Trophoblast cell (in vitro differentiated cells and primary cell): ENCODE results near the gene TAAR9.

Experiments
- DNase-seq, 2 donors: peaks; one replicate each; pipeline ENCODE4 v3.0.0-alpha.2; 2016
- H2AFZ ChIP-seq: 2 replicates; pipeline ENCODE4 v1.6.1; 2013; ENCODE audit warnings: low read length, moderate library complexity, mild to moderate bottlenecking; ENCODE audit not compliant: insufficient read depth, poor library complexity
- H2AK5ac ChIP-seq: 2 replicates; pipeline ENCODE4 v1.6.1; 2013; ENCODE audit warnings: mild to moderate bottlenecking, low read length
- H2BK120ac ChIP-seq: 2 replicates; pipeline ENCODE4 v1.6.1; 2013; ENCODE audit warnings: low read length, mild to moderate bottlenecking, moderate library complexity; ENCODE audit not compliant: insufficient read depth, poor library complexity
- H2BK12ac ChIP-seq: 2 replicates; pipeline ENCODE4 v1.6.1; 2013; ENCODE audit warnings: mild to moderate bottlenecking, low read length, moderate library complexity
- H2BK5ac ChIP-seq: 2 replicates; pipeline ENCODE4 v1.6.1; 2013; ENCODE audit warnings: low read length, low read depth, moderate library complexity, mild to moderate bottlenecking; ENCODE audit not compliant: poor library complexity
- H3K14ac ChIP-seq: 2 replicates; pipeline ENCODE4 v1.6.1; 2013; ENCODE audit warnings: mild to moderate bottlenecking, low read length
- H3K18ac ChIP-seq: 2 replicates; pipeline ENCODE4 v1.6.1; 2013; ENCODE audit warnings: mild to moderate bottlenecking, low read length
- H3K23ac ChIP-seq: 2 replicates; pipeline ENCODE4 v1.6.1; 2013; ENCODE audit warnings: low read length
- H3K27ac ChIP-seq: 2 replicates; pipeline ENCODE4 v1.5.1; 2013; ENCODE audit warnings: low read depth, mild to moderate bottlenecking, inconsistent platforms, low read length, moderate library complexity
- H3K27me3 ChIP-seq: 2 replicates; pipeline ENCODE4 v1.6.1; 2013; ENCODE audit warnings: inconsistent platforms, mild to moderate bottlenecking, low read length, moderate library complexity; ENCODE audit not compliant: insufficient read depth
- H3K36me3 ChIP-seq, 2 experiments: 1 replicate in 1 of 2; 2 replicates in 1 of 2; pipeline ENCODE4 v1.6.1; 2013; ENCODE audit warnings: low read length in 2 of 2, mild to moderate bottlenecking in 2 of 2, moderate library complexity in 1 of 2; ENCODE audit not compliant: insufficient read depth in 2 of 2, control insufficient read depth in 1 of 2
- H3K4ac ChIP-seq: 2 replicates; pipeline ENCODE4 v1.6.1; 2013; ENCODE audit warnings: low read depth, mild to moderate bottlenecking, low read length, moderate library complexity
- H3K4me1 ChIP-seq, 2 experiments: 1 replicate in 1 of 2; 2 replicates in 1 of 2; pipeline ENCODE4 v1.6.1; 2013; ENCODE audit warnings: low read length in 2 of 2, mild to moderate bottlenecking in 2 of 2, moderate library complexity in 1 of 2; ENCODE audit not compliant: insufficient read depth in 2 of 2, control insufficient read depth in 1 of 2
- H3K4me2 ChIP-seq: 2 replicates; pipeline ENCODE4 v1.6.1; 2013; ENCODE audit warnings: inconsistent platforms, mild to moderate bottlenecking, low read length, moderate library complexity
- H3K4me3 ChIP-seq: 2 replicates; pipeline ENCODE4 v1.5.1; 2013; ENCODE audit warnings: mild to moderate bottlenecking, low read depth, low read length, inconsistent platforms
- H3K79me1 ChIP-seq: one replicate; pipeline ENCODE4 v1.6.1; 2013; ENCODE audit warnings: low read length
- H3K79me2 ChIP-seq: 2 replicates; pipeline ENCODE4 v1.6.1; 2013; ENCODE audit warnings: low read length, mild to moderate bottlenecking; ENCODE audit not compliant: control insufficient read depth, insufficient read depth, poor library complexity
- H3K9ac ChIP-seq: 2 replicates; pipeline ENCODE4 v1.6.1; 2013; ENCODE audit warnings: mild to moderate bottlenecking, low read length
- H3K9me3 ChIP-seq: 2 replicates; pipeline ENCODE4 v1.6.1; 2013; ENCODE audit warnings: low read depth, mild to moderate bottlenecking, control low read depth, inconsistent platforms, low read length; ENCODE audit not compliant: insufficient read depth
- H4K12ac ChIP-seq: 2 replicates; pipeline ENCODE4 v1.6.1; 2013; ENCODE audit warnings: low read depth, mild to moderate bottlenecking, low read length, moderate library complexity
- H4K8ac ChIP-seq: 2 replicates; pipeline ENCODE4 v1.6.1; 2013; ENCODE audit warnings: low read depth, mild to moderate bottlenecking, low read length, moderate library complexity
- H4K91ac ChIP-seq: one replicate; pipeline ENCODE4 v1.6.1; 2013; ENCODE audit warnings: low read depth, mild to moderate bottlenecking, low read length, moderate library complexity
- WGBS: extraction: QIAGEN DNeasy Blood & Tissue Kit; methylation state at CpG from one replicate; pipeline ENCODE4 v1.1.7; 2013; ENCODE audit warnings: missing lambda C conversion rate; ENCODE audit not compliant: insufficient read length, insufficient coverage; ENCODE audit errors: extremely low coverage; 5-methylcytosine and 5-hydroxymethylcytosine counted together

TAAR9 gene

DNA sequence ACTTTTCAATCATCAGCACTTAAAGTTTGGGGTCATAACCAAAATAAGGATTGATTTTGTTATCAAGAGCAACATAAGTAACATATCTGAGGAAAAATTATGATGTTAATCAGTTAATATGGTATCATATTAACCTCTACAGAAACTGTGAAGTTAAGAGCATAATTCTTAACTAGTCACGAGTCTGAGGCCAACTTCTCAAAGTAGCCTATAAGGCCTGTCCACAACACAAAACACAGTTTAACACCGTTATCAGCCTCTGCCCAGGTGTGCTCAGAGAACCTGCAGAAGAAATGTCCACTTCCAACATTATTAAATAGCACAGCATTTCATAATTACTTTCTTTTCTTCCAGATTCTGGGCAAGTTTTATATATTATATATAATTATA is 26.3 kb upstream of the TAAR9 start:
- no peak overlapping the region for H2AFZ ChIP-seq
- H3K4me2 ChIP-seq, result peak overlapping the region; percentile 60
- no peak overlapping the region for H3K18ac ChIP-seq
- H4K12ac ChIP-seq, result no peak overlapping the region
- H3K14ac ChIP-seq, result no peak overlapping the region
- H4K8ac ChIP-seq, result no peak overlapping the region
- H2BK12ac ChIP-seq, result no peak overlapping the region
- H3K9me3 ChIP-seq, result no peaks in the 10 kb centered on the region
- peaks cover 2% of the 10 kb centered on the region in 2 experiments for H3K36me3 ChIP-seq
- H3K79me1 ChIP-seq, result peaks cover 6% of the 10 kb centered on the region
- no peak overlapping the region for H3K9ac ChIP-seq
- no CpG with 5 or more reads among the region's 2 CpGs for WGBS
- no peak overlapping the region for H3K27ac ChIP-seq
- DNase-seq, result peak in 1 of 2 donors; percentile 24
- H3K4me1 ChIP-seq, result peaks cover 0 to 2% of the 10 kb centered on the region in 2 experiments
- peaks cover 4% of the 10 kb centered on the region for H3K79me2 ChIP-seq
- no peak overlapping the region for H3K4me3 ChIP-seq
- no peaks in the 10 kb centered on the region for H3K27me3 ChIP-seq
- no peak overlapping the region for H2AK5ac ChIP-seq
- H2BK120ac ChIP-seq, result no peak overlapping the region
- H2BK5ac ChIP-seq, result no peak overlapping the region
- H3K4ac ChIP-seq, result no peak overlapping the region
- no peak overlapping the region for H3K23ac ChIP-seq
- H4K91ac ChIP-seq, result no peak overlapping the region

GRCh38 chr6:132512342-132512637 is 25.8 kb upstream of the TAAR9 start:
- H2AFZ ChIP-seq, result peak overlapping the region; percentile 90

DNA sequence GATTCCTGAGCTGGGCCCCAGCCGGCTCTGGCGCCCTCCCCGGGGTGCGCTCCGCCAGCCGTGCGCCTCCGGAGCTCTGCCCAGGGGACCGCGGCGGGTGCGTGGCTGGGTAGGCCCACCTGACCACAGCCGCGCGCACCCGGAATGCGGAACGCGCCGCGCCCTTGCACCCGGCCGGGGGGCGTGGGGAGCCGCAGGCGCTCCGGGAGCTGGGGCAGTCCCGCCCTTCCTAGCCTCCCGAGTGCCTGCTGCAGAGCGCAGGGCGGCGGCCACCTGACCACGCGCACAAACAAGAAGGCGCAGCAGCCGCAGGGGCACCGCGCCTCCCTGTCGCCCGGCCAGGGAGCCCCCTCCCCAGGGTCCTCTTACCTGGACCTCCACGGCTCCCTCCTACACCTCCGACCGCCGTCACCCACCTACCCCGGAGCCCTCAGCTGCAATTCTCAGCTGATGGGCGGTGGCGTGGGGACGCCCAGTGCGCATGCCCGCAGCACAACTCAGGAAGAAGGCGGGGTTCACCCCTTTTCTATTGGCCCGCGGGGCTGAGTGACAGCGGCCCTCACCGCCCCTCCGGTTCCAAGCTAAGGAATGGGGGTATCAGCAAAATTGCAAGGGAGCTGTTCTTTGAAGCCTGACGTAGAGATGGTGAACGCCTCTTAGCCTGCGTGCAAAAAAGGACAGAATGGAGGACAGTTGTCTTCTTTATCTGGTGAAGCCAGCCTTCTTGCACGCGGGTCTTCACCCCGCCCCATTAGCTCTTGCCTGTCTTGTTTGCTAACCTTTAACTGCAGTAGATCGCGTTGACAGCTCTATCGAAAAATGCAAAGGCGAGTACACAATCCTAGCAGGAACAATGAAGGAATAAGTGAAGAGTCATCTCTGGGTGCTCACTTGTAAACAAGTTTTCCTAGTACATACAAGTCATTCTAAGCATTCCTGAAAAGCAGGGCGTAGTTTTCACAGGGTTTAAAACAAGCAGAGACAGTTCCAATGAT is 25.1 kb upstream of the TAAR9 start, which contains the start of gene STX7:
STX7 (minus strand) TSS at position 479 of the 995 bp plus-strand sequence. CDS start 9,586 bp downstream, outside the sequence.
- DNase-seq, result peak; percentile 89 to 96
- H3K79me1 ChIP-seq, result peaks cover 6% of the 10 kb centered on the region
- peak within 1 kb of the TSS; percentile 92 for H3K9ac ChIP-seq
- peak within 1 kb of the TSS; percentile 82 for H3K14ac ChIP-seq
- H4K91ac ChIP-seq, result peak within 1 kb of the TSS; percentile 83
- peaks cover 4% of the 10 kb centered on the region for H3K79me2 ChIP-seq
- H2BK120ac ChIP-seq, result peak within 1 kb of the TSS; percentile 65
- H3K27ac ChIP-seq, result peak within 1 kb of the TSS; percentile 68
- H3K4ac ChIP-seq, result peak within 1 kb of the TSS; percentile 73
- peak within 1 kb of the TSS; percentile 93 for H3K4me3 ChIP-seq
- H3K18ac ChIP-seq, result peak within 1 kb of the TSS; percentile 88
- H4K12ac ChIP-seq, result peak within 1 kb of the TSS; percentile 40
- H2BK12ac ChIP-seq, result no peak within 1 kb of the TSS
- peak within 1 kb of the TSS; percentile 90 for H2AFZ ChIP-seq
- H4K8ac ChIP-seq, result peak within 1 kb of the TSS; percentile 83
- H3K9me3 ChIP-seq, result no peaks in the 10 kb centered on the region
- no peak within 1 kb of the TSS for H3K23ac ChIP-seq
- peaks cover 0 to 2% of the 10 kb centered on the region in 2 experiments for H3K4me1 ChIP-seq
- H3K4me2 ChIP-seq, result peak within 1 kb of the TSS; percentile 96
- WGBS, result no CpG with 5 or more reads among the region's 67 CpGs
- H2BK5ac ChIP-seq, result peak within 1 kb of the TSS; percentile 29
- no peak within 1 kb of the TSS for H2AK5ac ChIP-seq
- no peaks in the 10 kb centered on the region for H3K27me3 ChIP-seq
- H3K36me3 ChIP-seq, result peaks cover 2% of the 10 kb centered on the region in 2 experiments

More at GRCh38 chr6:132512342-132512637, 25.8 kb upstream of the TAAR9 start:
- Histone ChIP-seq H3K36me3 (peaks cover 2% of the 10 kb centered on the region in 2 experiments), H3K4me1 (peaks cover 0 to 2% of the 10 kb centered on the region in 2 experiments), H2BK120ac (no peak overlapping the region), H3K4ac (peak overlapping the region; percentile 43), H2BK12ac (no peak overlapping the region), H4K12ac (peak overlapping the region; percentile 40), H3K4me3 (peak overlapping the region; percentile 93), H3K27ac (peak overlapping the region; percentile 68), H3K23ac (no peak overlapping the region), H4K91ac (peak overlapping the region; percentile 83), H3K4me2 (peak overlapping the region; percentile 96), H4K8ac (peak overlapping the region; percentile 83), H3K79me1 (peaks cover 6% of the 10 kb centered on the region), H3K9me3 (no peaks in the 10 kb centered on the region), H2BK5ac (peak overlapping the region; percentile 29), H3K9ac (peak overlapping the region; percentile 70), H3K14ac (peak overlapping the region; percentile 82), H2AK5ac (no peak overlapping the region), H3K18ac (peak overlapping the region; percentile 88), H3K27me3 (no peaks in the 10 kb centered on the region), H3K79me2 (peaks cover 4% of the 10 kb centered on the region)
- WGBS, result no CpG with 5 or more reads among the region's 7 CpGs
- no peak for DNase-seq

- no CpG with 5 or more reads among the region's 3 CpGs for WGBS
- H3K79me1 ChIP-seq, result peaks cover 6% of the 10 kb centered on the region
- no peak overlapping the region for H2BK120ac ChIP-seq
- H3K27me3 ChIP-seq, result no peaks in the 10 kb centered on the region
- H3K4me3 ChIP-seq, result no peak overlapping the region
- H3K4me2 ChIP-seq, result no peak overlapping the region
- H2AK5ac ChIP-seq, result no peak overlapping the region
- H3K27ac ChIP-seq, result no peak overlapping the region
- no peaks in the 10 kb centered on the region for H3K9me3 ChIP-seq
- H2BK5ac ChIP-seq, result no peak overlapping the region
- no peak overlapping the region for H4K91ac ChIP-seq
- peaks cover 0 to 2% of the 10 kb centered on the region in 2 experiments for H3K4me1 ChIP-seq
- H4K8ac ChIP-seq, result no peak overlapping the region
- H3K79me2 ChIP-seq, result peaks cover 4% of the 10 kb centered on the region
- peak; percentile 39 to 66 for DNase-seq
- H3K9ac ChIP-seq, result no peak overlapping the region
- H3K23ac ChIP-seq, result no peak overlapping the region
- H3K36me3 ChIP-seq, result no peaks in the 10 kb centered on the region
- H3K18ac ChIP-seq, result no peak overlapping the region
- H2BK12ac ChIP-seq, result no peak overlapping the region
- H2AFZ ChIP-seq, result no peak overlapping the region
- H3K4ac ChIP-seq, result no peak overlapping the region
- H4K12ac ChIP-seq, result no peak overlapping the region
- H3K14ac ChIP-seq, result no peak overlapping the region
Observed at GRCh38 chr6:132513831-132514545, 24.1 kb upstream of the TAAR9 start.
